ENCODE data around the gene MRAP. TPM values are rescaled to one million over a fixed set of nuclear protein-coding genes. Genes with fewer than 3 reads are reported as not detected.

Gene MRAP
- total RNA-seq, 1 donor: not detected

GRCh38 chr21:32360401-32360975 is 61.8 kb downstream of the MRAP start:
- no peak overlapping the region for H3K4me3 ChIP-seq (ENCODE audit: low read depth, low read length)
- DNase-seq (ENCODE audit: low read depth): no peak
- TF ChIP-seq CTCF (IDR thresholded peaks at IDR 0.05; ENCODE audit: insufficient read depth, low read depth, low read length): no peak

Other genes with a start within 250 kb of the MRAP start
- 6.4 and 13.0 TPM in 2 replicates for gene MIS18A, start 19.8 kb upstream of the MRAP start, total RNA-seq
- 17.4 and 37.1 TPM in 2 replicates for gene URB1, start 94.2 kb downstream of the MRAP start, total RNA-seq
- 8.4 and 10.8 TPM in 2 replicates for gene EVA1C, start 113.9 kb downstream of the MRAP start, total RNA-seq

Measured in fibroblast of villous mesenchyme (primary cell).